ENCODE data around the gene ZFP91. TPM values are rescaled to one million over a fixed set of nuclear protein-coding genes. Genes with fewer than 3 reads are reported as not detected.

The ZFP91 gene
- total RNA-seq, 2 experiments from 2014 or later: 35.7 to 44.0 TPM

DNA sequence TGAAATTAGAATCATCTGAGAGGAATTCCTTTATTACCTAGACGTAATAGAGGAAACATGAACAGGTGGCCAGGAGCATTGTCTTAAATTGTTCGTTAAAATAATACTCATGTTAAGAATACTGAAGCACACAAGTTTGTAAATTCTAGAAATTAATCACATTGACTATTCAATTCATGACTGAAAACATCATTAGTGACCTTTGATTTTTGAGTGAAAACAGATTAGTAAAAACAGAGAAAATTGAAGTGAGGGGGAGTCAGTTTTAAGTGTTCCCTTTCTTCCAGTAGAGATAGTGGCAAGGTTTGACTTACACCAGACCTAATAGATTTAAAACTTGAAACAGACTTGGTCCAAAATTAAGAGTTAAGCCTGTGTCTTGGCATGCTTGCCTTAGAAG is 1.4 kb downstream of the ZFP91 start:
- Mint-ChIP-seq H3K27ac (peak overlapping the region; percentile 99), H3K36me3 (ENCODE audit: low read depth) (peaks cover 33% of the 10 kb centered on the region), H3K9me3 (ENCODE audit: low read depth) (no peaks in the 10 kb centered on the region), H3K4me3 (peak overlapping the region; percentile 89), H3K27me3 (no peaks in the 10 kb centered on the region), H3K4me1 (peaks cover 44% of the 10 kb centered on the region)
- intact Hi-C loops (cut with DNase I, micrococcal nuclease): loop anchor here (1.0 kb wide), 2 partner anchors 12 to 17 kb away; no protein-coding TSS in a partner anchor
- DNase-seq (no peak), ATAC-seq (no peak)
- POLR2A ChIA-PET: no interaction called here
- CTCF ChIA-PET: interaction anchor here (0.6 to 1.3 kb wide), 7 partner anchors 8 to 555 kb away, joined by 3 to 7 read pairs (median 3); no protein-coding TSS in a partner anchor

DNA sequence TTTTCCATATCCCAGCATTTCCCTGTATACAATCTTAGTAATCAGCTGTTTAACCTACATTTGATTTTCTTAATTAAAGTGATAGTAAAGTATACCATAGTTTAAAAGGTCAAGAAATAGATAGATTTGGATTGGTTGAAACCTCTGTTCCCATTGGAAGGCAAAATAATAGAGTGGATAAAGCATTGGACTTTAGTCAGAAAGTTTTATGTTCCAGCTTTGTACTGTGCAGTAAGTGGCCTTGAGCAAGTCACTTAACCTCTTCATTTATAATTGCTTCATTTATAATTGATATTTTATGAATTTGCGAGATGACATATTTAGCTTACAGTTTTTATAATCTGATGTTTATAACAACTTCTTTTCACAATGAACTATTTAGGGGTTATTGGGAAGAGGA is 3.6 kb downstream of the ZFP91 start:
- Mint-ChIP-seq H3K4me3 (peak overlapping the region; percentile 89), H3K9me3 (ENCODE audit: low read depth) (no peaks in the 10 kb centered on the region), H3K27ac (peak overlapping the region; percentile 37), H3K36me3 (ENCODE audit: low read depth) (peaks cover 45% of the 10 kb centered on the region), H3K4me1 (peaks cover 49% of the 10 kb centered on the region), H3K27me3 (no peaks in the 10 kb centered on the region)
- intact Hi-C loops (cut with DNase I, micrococcal nuclease): no loop called here
- ATAC-seq: no peak
- ChIA-PET POLR2A (interaction anchor here (0.9 kb wide), 1 partner anchor 57 kb away, joined by 4 read pairs; no protein-coding TSS in a partner anchor), CTCF (interaction anchor here (0.9 to 1.1 kb wide), 4 partner anchors 15 to 47 kb away, joined by 3 to 4 read pairs (median 3); no protein-coding TSS in a partner anchor)
- no peak for DNase-seq

DNA sequence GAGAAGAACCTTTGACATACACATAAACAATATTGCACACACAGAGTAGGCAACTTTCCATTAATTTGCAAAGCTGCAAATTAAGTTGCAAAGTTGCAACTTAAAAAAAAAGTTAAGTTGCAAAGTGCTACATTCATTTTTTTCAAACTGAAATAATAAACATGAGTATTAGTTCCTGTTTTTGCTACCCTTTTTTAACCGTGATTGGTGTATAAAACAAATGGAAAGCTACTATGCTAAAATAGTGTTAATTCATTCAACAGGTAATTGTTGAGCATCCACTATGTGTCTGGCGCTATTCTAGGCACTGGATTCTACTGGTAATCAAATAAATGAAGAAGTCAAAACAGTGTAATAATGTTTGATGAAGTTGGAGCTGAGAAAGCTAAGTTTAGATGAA is 8.1 kb downstream of the ZFP91 start:
- H3K4me3 Mint-ChIP-seq: no peak overlapping the region
- H3K4me1 Mint-ChIP-seq: peaks cover 64% of the 10 kb centered on the region
- ChIA-PET POLR2A (no interaction called here), CTCF (interaction anchor here (0.8 to 2.3 kb wide), 3 partner anchors 10 to 43 kb away, joined by 3 to 9 read pairs (median 7); no protein-coding TSS in a partner anchor)
- intact Hi-C loops (cut with DNase I, micrococcal nuclease): no loop called here
- no peaks in the 10 kb centered on the region for H3K9me3 Mint-ChIP-seq (ENCODE audit: low read depth)
- ATAC-seq (no peak), DNase-seq (no peak)
- H3K27ac Mint-ChIP-seq: no peak overlapping the region
- H3K27me3 Mint-ChIP-seq: no peaks in the 10 kb centered on the region
- peaks cover 46% of the 10 kb centered on the region for H3K36me3 Mint-ChIP-seq (ENCODE audit: low read depth)

- ATAC-seq: no peak
- ChIA-PET CTCF (interaction anchor here (1.3 to 3.6 kb wide), 2 partner anchors 24 to 38 kb away, joined by 3 to 16 read pairs; no protein-coding TSS in a partner anchor), POLR2A (interaction anchor here (0.6 kb wide), 1 partner anchor 22 kb away, joined by 5 read pairs; no protein-coding TSS in a partner anchor)
- intact Hi-C loops (cut with DNase I, micrococcal nuclease): loop anchor here (1.0 kb wide), 1 partner anchor 11 kb away; no protein-coding TSS in a partner anchor
- peaks cover 64% of the 10 kb centered on the region for H3K36me3 Mint-ChIP-seq (ENCODE audit: low read depth)
- no peak overlapping the region for H3K4me3 Mint-ChIP-seq
- H3K27me3 Mint-ChIP-seq: no peaks in the 10 kb centered on the region
- no peak for DNase-seq
- H3K4me1 Mint-ChIP-seq: peaks cover 78% of the 10 kb centered on the region
- peak overlapping the region; percentile 48 for H3K27ac Mint-ChIP-seq
- H3K9me3 Mint-ChIP-seq (ENCODE audit: low read depth): no peaks in the 10 kb centered on the region
These were observed 12.8 kb downstream of the ZFP91 start for GRCh38 chr11:58591659-58592058.

DNA sequence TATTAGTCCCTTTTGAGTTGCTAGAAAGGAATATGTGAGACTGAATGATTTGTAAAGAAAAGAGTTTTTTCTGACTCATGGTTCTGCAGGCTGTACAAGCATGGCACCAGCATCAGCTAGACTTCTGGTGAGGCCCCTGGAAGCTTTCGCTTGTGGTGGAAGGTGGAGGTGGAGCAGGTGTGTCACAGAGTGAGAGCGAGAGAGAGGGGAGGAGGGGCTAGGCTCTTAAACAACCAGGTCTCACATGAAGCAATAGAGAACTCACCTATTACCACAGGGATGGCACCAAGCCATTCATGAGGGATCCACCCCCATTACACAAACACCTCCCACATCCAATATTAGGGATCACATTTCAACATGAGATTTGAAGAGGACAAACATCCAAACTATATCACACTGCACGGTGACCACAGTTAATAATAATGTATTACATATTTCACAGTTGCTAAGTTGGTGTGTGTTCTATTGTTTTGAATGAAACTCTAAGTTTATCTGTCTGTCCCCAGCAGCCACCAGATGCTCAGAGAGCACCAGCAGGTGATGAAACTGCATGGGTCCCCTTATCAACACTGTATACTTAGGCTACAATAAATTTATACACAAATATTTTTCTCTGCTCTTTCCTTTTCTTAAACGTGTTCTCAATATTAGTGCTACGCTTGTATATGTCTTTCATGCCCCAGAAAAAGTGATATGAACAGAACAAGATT is 14.1 kb downstream of the ZFP91 start:
- peaks cover 59% of the 10 kb centered on the region for H3K36me3 Mint-ChIP-seq (ENCODE audit: low read depth)
- H3K9me3 Mint-ChIP-seq (ENCODE audit: low read depth): no peaks in the 10 kb centered on the region
- H3K27me3 Mint-ChIP-seq: no peaks in the 10 kb centered on the region
- peak; percentile 91 for ATAC-seq
- peak overlapping the region; percentile 84 for H3K27ac Mint-ChIP-seq
- peak overlapping the region; percentile 0 for H3K4me3 Mint-ChIP-seq
- peak; percentile 78 for DNase-seq
- CTCF ChIA-PET: interaction anchor here (1.3 to 3.6 kb wide), 3 partner anchors 25 to 37 kb away, joined by 3 to 16 read pairs (median 3); no protein-coding TSS in a partner anchor
- intact Hi-C loops (cut with DNase I, micrococcal nuclease): loop anchor here (1.0 kb wide), 1 partner anchor 13 kb away; no protein-coding TSS in a partner anchor
- peaks cover 82% of the 10 kb centered on the region for H3K4me1 Mint-ChIP-seq
- POLR2A ChIA-PET: interaction anchor here (0.6 to 1.0 kb wide), 3 partner anchors 15 to 551 kb away, joined by 3 to 4 read pairs (median 4); partner anchors contain the start of gene LPXN

GRCh38 chr11:58594826-58595225 is 16.0 kb downstream of the ZFP91 start:
- H3K36me3 Mint-ChIP-seq (ENCODE audit: low read depth): peaks cover 59% of the 10 kb centered on the region

GRCh38 chr11:58596621-58597020 is 17.8 kb downstream of the ZFP91 start:
- ATAC-seq (no peak), DNase-seq (no peak)
- ChIA-PET CTCF (interaction anchor here (0.6 to 1.7 kb wide), 3 partner anchors 19 to 561 kb away, joined by 3 to 20 read pairs (median 14); partner anchors contain the start of gene ZFP91), POLR2A (interaction anchor here (2.1 kb wide), 1 partner anchor 20 kb away, joined by 23 read pairs; the partner anchor contains the start of gene LPXN)
- Mint-ChIP-seq H3K36me3 (ENCODE audit: low read depth) (peaks cover 56% of the 10 kb centered on the region), H3K4me3 (no peak overlapping the region), H3K27ac (peak overlapping the region; percentile 55), H3K4me1 (peaks cover 92% of the 10 kb centered on the region), H3K27me3 (no peaks in the 10 kb centered on the region), H3K9me3 (ENCODE audit: low read depth) (no peaks in the 10 kb centered on the region)
- intact Hi-C loops (cut with DNase I, micrococcal nuclease): loop anchor here (1.0 to 2.0 kb wide), 3 partner anchors 16 to 26 kb away; partner anchors contain the start of gene CNTF (in 1 of the 2)

More at GRCh38 chr11:58594826-58595225, 16.0 kb downstream of the ZFP91 start:
- Mint-ChIP-seq H3K27ac (no peak overlapping the region), H3K27me3 (no peaks in the 10 kb centered on the region), H3K4me1 (peaks cover 94% of the 10 kb centered on the region), H3K4me3 (no peak overlapping the region), H3K9me3 (ENCODE audit: low read depth) (no peaks in the 10 kb centered on the region)
- ChIA-PET CTCF (interaction anchor here (0.6 to 3.6 kb wide), 3 partner anchors 18 to 35 kb away, joined by 4 to 16 read pairs (median 4); partner anchors contain the start of gene LPXN), POLR2A (no interaction called here)
- no peak for DNase-seq
- intact Hi-C loops (cut with DNase I, micrococcal nuclease): no loop called here
- no peak for ATAC-seq

- POLR2A ChIA-PET: interaction anchor here (0.6 to 2.1 kb wide), 4 partner anchors 21 to 849 kb away, joined by 3 to 23 read pairs (median 9); partner anchors contain the start of gene LPXN
- Mint-ChIP-seq H3K9me3 (ENCODE audit: low read depth) (no peaks in the 10 kb centered on the region), H3K4me3 (no peak overlapping the region), H3K4me1 (peaks cover 92% of the 10 kb centered on the region), H3K36me3 (ENCODE audit: low read depth) (peaks cover 58% of the 10 kb centered on the region), H3K27me3 (no peaks in the 10 kb centered on the region), H3K27ac (peak overlapping the region; percentile 55)
- ATAC-seq: peak; percentile 93
- intact Hi-C loops (cut with DNase I, micrococcal nuclease): loop anchor here (1.0 to 2.0 kb wide), 3 partner anchors 17 to 25 kb away; partner anchors contain the start of gene CNTF (in 1 of the 2)
- CTCF ChIA-PET: interaction anchor here (0.6 to 1.7 kb wide), 10 partner anchors 13 to 835 kb away, joined by 3 to 20 read pairs (median 4); partner anchors contain the start of gene ZFP91
- no peak for DNase-seq
These were observed 18.8 kb downstream of the ZFP91 start for GRCh38 chr11:58597486-58598144.

- intact Hi-C loops (cut with DNase I, micrococcal nuclease): no loop called here
- ChIA-PET CTCF (interaction anchor here (1.0 to 1.2 kb wide), 2 partner anchors 18 to 29 kb away, joined by 3 read pairs; no protein-coding TSS in a partner anchor), POLR2A (no interaction called here)
- no peaks in the 10 kb centered on the region for H3K9me3 Mint-ChIP-seq (ENCODE audit: low read depth)
- peak overlapping the region; percentile 21 for H3K27ac Mint-ChIP-seq
- DNase-seq (no peak), ATAC-seq (no peak)
- H3K36me3 Mint-ChIP-seq (ENCODE audit: low read depth): peaks cover 55% of the 10 kb centered on the region
- H3K4me3 Mint-ChIP-seq: no peak overlapping the region
- H3K27me3 Mint-ChIP-seq: no peaks in the 10 kb centered on the region
- H3K4me1 Mint-ChIP-seq: peaks cover 95% of the 10 kb centered on the region
These were observed 21.6 kb downstream of the ZFP91 start for GRCh38 chr11:58600510-58600909.

- Mint-ChIP-seq H3K4me1 (peaks cover 74% of the 10 kb centered on the region), H3K9me3 (ENCODE audit: low read depth) (no peaks in the 10 kb centered on the region), H3K27me3 (no peaks in the 10 kb centered on the region), H3K27ac (peak overlapping the region; percentile 55), H3K4me3 (no peak overlapping the region), H3K36me3 (ENCODE audit: low read depth) (peaks cover 50% of the 10 kb centered on the region)
- ATAC-seq (no peak), DNase-seq (no peak)
- ChIA-PET POLR2A (no interaction called here), CTCF (interaction anchor here (0.7 to 2.7 kb wide), 7 partner anchors 9 to 40 kb away, joined by 4 to 12 read pairs (median 5); no protein-coding TSS in a partner anchor)
- intact Hi-C loops (cut with DNase I, micrococcal nuclease): loop anchor here in 1 of 2 experiments (2.0 kb wide), 1 partner anchor 14 kb away; no protein-coding TSS in a partner anchor
These were observed 28.3 kb downstream of the ZFP91 start for GRCh38 chr11:58606930-58607714.
